Keratinocyte (primary cell): ENCODE results near the gene CDH13. TPM values are rescaled to one million over a fixed set of nuclear protein-coding genes. Genes with fewer than 3 reads are reported as not detected.

Source experiments
- DNase-seq: peaks from one replicate; pipeline ENCODE4 v3.0.0-alpha.2; 2011; ENCODE audit warnings: low read depth, missing footprints, low spot score
- FAIRE-seq: peaks from 2 replicates; lab custom pipeline; 2011; peaks lifted over from hg19 to GRCh38; lab: Jason Lieb, UNC
- H2AFZ ChIP-seq: 2 replicates; pipeline ENCODE4 v1.6.0; 2012; ENCODE audit warnings: low read length, control low read depth, inconsistent platforms; ENCODE audit not compliant: control insufficient read depth
- H3K27ac ChIP-seq: 2 replicates; pipeline ENCODE4 v1.5.1; 2011; ENCODE audit warnings: low read length; ENCODE audit not compliant: control insufficient read depth, insufficient read depth
- H3K27me3 ChIP-seq: 3 replicates; pipeline ENCODE4 v1.6.0; 2011; ENCODE audit warnings: low read length; ENCODE audit not compliant: control insufficient read depth, insufficient read depth; ENCODE audit errors: extremely low read depth
- H3K36me3 ChIP-seq, 2 experiments: 2 replicates in 1 of 2; 3 replicates in 1 of 2; pipeline ENCODE4 v1.5.1; 2011; ENCODE audit warnings: low read length in 2 of 2, mild to moderate bottlenecking in 1 of 2; ENCODE audit not compliant: control insufficient read depth in 2 of 2, insufficient read depth in 2 of 2; ENCODE audit errors: extremely low read depth in 1 of 2
- H3K4me1 ChIP-seq: 3 replicates; pipeline ENCODE4 v1.5.1; 2011; ENCODE audit warnings: low read length; ENCODE audit not compliant: control insufficient read depth, insufficient read depth; ENCODE audit errors: extremely low read depth
- H3K4me2 ChIP-seq: 3 replicates; pipeline ENCODE4 v1.6.0; 2011; ENCODE audit warnings: low read depth, low read length; ENCODE audit not compliant: control insufficient read depth, insufficient read depth; ENCODE audit errors: extremely low read depth
- H3K4me3 ChIP-seq, 3 experiments: fragments of 200-600 bp in 1 of 3; sonication (generic) in 1 of 3; 2 replicates in 2 of 3; 3 replicates in 1 of 3; pipeline ENCODE4 v1.5.1; 2011 to 2016; ENCODE audit warnings: low read length in 3 of 3, mild to moderate bottlenecking in 3 of 3, control low read depth in 2 of 3, inconsistent platforms in 1 of 3, low read depth in 1 of 3, mixed read lengths in 1 of 3, mixed run types in 1 of 3, moderate library complexity in 1 of 3; ENCODE audit not compliant: control insufficient read depth in 2 of 3, insufficient read depth in 2 of 3; ENCODE audit errors: extremely low read depth in 1 of 3
- H3K79me2 ChIP-seq: 2 replicates; pipeline ENCODE4 v1.6.0; 2012; ENCODE audit warnings: low read length; ENCODE audit not compliant: control insufficient read depth, insufficient read depth
- H3K9ac ChIP-seq: 3 replicates; pipeline ENCODE4 v1.6.0; 2011; ENCODE audit warnings: low read length; ENCODE audit not compliant: control insufficient read depth, insufficient read depth; ENCODE audit errors: extremely low read depth
- H3K9me1 ChIP-seq: 3 replicates; pipeline ENCODE4 v1.6.0; 2011; ENCODE audit warnings: low read length; ENCODE audit not compliant: control insufficient read depth, insufficient read depth; ENCODE audit errors: extremely low read depth
- H3K9me3 ChIP-seq: 2 replicates; pipeline ENCODE4 v1.5.1; 2012; ENCODE audit warnings: low read depth, low read length; ENCODE audit not compliant: control insufficient read depth
- H4K20me1 ChIP-seq: 3 replicates; pipeline ENCODE4 v1.6.0; 2011; ENCODE audit warnings: low read length; ENCODE audit not compliant: control insufficient read depth, insufficient read depth; ENCODE audit errors: extremely low read depth
- CTCF ChIP-seq, 3 experiments: IDR thresholded peaks in 1 of 3; conservative IDR thresholded peaks in 1 of 3; optimal IDR thresholded peaks in 1 of 3; 2 replicates in 2 of 3; 3 replicates in 1 of 3; pipeline versions ENCODE3 to v1.5.1; 2011; ENCODE audit warnings: low read length in 3 of 3, mild to moderate bottlenecking in 3 of 3, moderate library complexity in 2 of 3, control low read depth in 1 of 3, inconsistent platforms in 1 of 3; ENCODE audit not compliant: insufficient read depth in 2 of 3; ENCODE audit errors: extremely low read depth in 1 of 3
- EZH2 ChIP-seq: IDR thresholded peaks from one replicate; pipeline ENCODE4 v1.6.1; 2012; ENCODE audit warnings: inconsistent platforms, mild to moderate bottlenecking, low read length, moderate library complexity
- dilution Hi-C: fragments of 300-500 bp; cut with MboI; formaldehyde crosslinking; loops from one replicate; pipeline ENCODE4 v1.7.0; 2020; ENCODE audit warnings: low sequenced_read_pairs; ENCODE audit not compliant: extremely low pct_ligation_motif_present
- polyA plus RNA-seq, 5 experiments: library from polyadenylated mRNA; depleted of rRNA in 3 of 5; stranded (reverse) in 3 of 5; stranded (forward) in 1 of 5; unstranded in 1 of 5; fragments of >200 nt; gene quantifications; 1 replicate in 1 of 5; 2 replicates in 3 of 5; 3 replicates in 1 of 5; pipeline versions ENCODE4 v1.2.1 to v1.2.3, GENCODE V29; 2011 to 2012; ENCODE audit warnings: missing spikeins in 2 of 5, low read depth in 1 of 5, low replicate concordance in 1 of 5

Gene CDH13
- polyA plus RNA-seq, 1 donor (not counting 4 experiments of a cell fraction or from before 2014, with no cell fraction given), result 111 TPM

GRCh38 chr16:82915139-82915824 lies 288.5 kb downstream of the CDH13 start:
- no peak overlapping the region for H2AFZ ChIP-seq
- FAIRE-seq (no peak), DNase-seq (no peak)
- no peaks in the 10 kb centered on the region for H3K27me3 ChIP-seq
- peaks cover 2% of the 10 kb centered on the region for H4K20me1 ChIP-seq
- no peaks in the 10 kb centered on the region for H3K79me2 ChIP-seq
- H3K9me3 ChIP-seq, result no peaks in the 10 kb centered on the region
- no peak overlapping the region for H3K4me2 ChIP-seq
- TF ChIP-seq CTCF (optimal IDR thresholded peaks at IDR 0.05 in 1 of 3, IDR thresholded peaks at IDR 0.05 in 1 of 3, conservative IDR thresholded peaks at IDR 0.05 in 1 of 3; ENCODE audit: extremely low read depth in 1 of 3, insufficient read depth in 2 of 3, low read length in 3 of 3), result no peak
- no peak for TF ChIP-seq EZH2
- dilution Hi-C loops, result no loop called here
- H3K4me3 ChIP-seq, result no peak overlapping the region
- H3K4me1 ChIP-seq, result no peaks in the 10 kb centered on the region
- peaks cover 3% of the 10 kb centered on the region for H3K9me1 ChIP-seq
- H3K36me3 ChIP-seq, result peaks cover 0 to under 1% of the 10 kb centered on the region in 2 experiments
- H3K27ac ChIP-seq, result no peak overlapping the region
- H3K9ac ChIP-seq, result no peak overlapping the region

- Histone ChIP-seq H3K4me1 (no peaks in the 10 kb centered on the region), H3K4me3 (no peak overlapping the region), H3K9ac (no peak overlapping the region), H3K27ac (no peak overlapping the region), H3K4me2 (no peak overlapping the region), H3K79me2 (no peaks in the 10 kb centered on the region), H2AFZ (no peak overlapping the region), H3K27me3 (no peaks in the 10 kb centered on the region), H4K20me1 (peaks cover 1% of the 10 kb centered on the region), H3K9me3 (no peaks in the 10 kb centered on the region), H3K9me1 (peaks cover 2% of the 10 kb centered on the region), H3K36me3 (peaks cover 0 to 2% of the 10 kb centered on the region in 2 experiments)
- TF ChIP-seq CTCF (optimal IDR thresholded peaks at IDR 0.05 in 1 of 3, IDR thresholded peaks at IDR 0.05 in 1 of 3, conservative IDR thresholded peaks at IDR 0.05 in 1 of 3; ENCODE audit: extremely low read depth in 1 of 3, insufficient read depth in 2 of 3, low read length in 3 of 3) (no peak), EZH2 (no peak)
- FAIRE-seq (no peak), DNase-seq (no peak)
- dilution Hi-C loops, result no loop called here
Observed at GRCh38 chr16:82917886-82918595, 291.3 kb downstream of the CDH13 start.
